H1 (cell line): ENCODE measurements around the gene CHST9. TPM values are rescaled to one million over a fixed set of nuclear protein-coding genes. Genes with fewer than 3 reads are reported as not detected.

ENCODE experiments used
- CTCF ChIA-PET: fragments of 300-600 bp; sonication (Branson Sonifier 250); formaldehyde crosslinking; loops from one replicate; lab custom pipeline; 2021; ENCODE audit not compliant: partially characterized antibody; lab: Charles Lee
- POLR2A ChIA-PET: fragments of 300-600 bp; sonication (Branson Sonifier 250); formaldehyde crosslinking; loops from one replicate; lab custom pipeline; 2021; ENCODE audit warnings: inconsistent platforms; ENCODE audit not compliant: partially characterized antibody; lab: Charles Lee
- DNase-seq, 2 experiments: peaks; one replicate each; pipeline versions ENCODE4 v3.0.0 to v3.0.0-alpha.2; 2010 to 2022; ENCODE audit warnings: low spot score in 2 of 2, low read depth in 1 of 2, mixed read lengths in 1 of 2
- FAIRE-seq: peaks from 2 replicates; lab custom pipeline; 2011; peaks lifted over from hg19 to GRCh38; lab: Jason Lieb, UNC
- H2AFZ ChIP-seq: 2 replicates; pipeline ENCODE4 v1.8.1; 2012; ENCODE audit warnings: low read length, inconsistent platforms
- H2AK5ac ChIP-seq: 2 replicates; pipeline ENCODE4 v1.6.1; 2013; ENCODE audit warnings: low read depth, low read length
- H2BK120ac ChIP-seq: replicated peaks from 2 replicates; pipeline ENCODE3; 2013; ENCODE audit warnings: low read depth, low read length, inconsistent platforms
- H2BK12ac ChIP-seq: 2 replicates; pipeline ENCODE4 v1.6.1; 2013; ENCODE audit warnings: low read depth, low read length
- H2BK15ac ChIP-seq: 2 replicates; pipeline ENCODE4 v1.6.1; 2013; ENCODE audit warnings: low read length
- H2BK20ac ChIP-seq: 2 replicates; pipeline ENCODE4 v1.6.1; 2013; ENCODE audit warnings: low read length
- H2BK5ac ChIP-seq: 2 replicates; pipeline ENCODE4 v1.6.1; 2013; ENCODE audit warnings: low read depth, low read length
- H3K14ac ChIP-seq: 2 replicates; pipeline ENCODE4 v1.6.1; 2013; ENCODE audit warnings: inconsistent platforms; ENCODE audit not compliant: insufficient read length
- H3K18ac ChIP-seq: 2 replicates; pipeline ENCODE4 v1.6.1; 2013; ENCODE audit warnings: low read length; ENCODE audit errors: extremely low read depth
- H3K23ac ChIP-seq: 2 replicates; pipeline ENCODE4 v1.6.1; 2013; ENCODE audit warnings: inconsistent platforms; ENCODE audit not compliant: insufficient read length
- H3K23me2 ChIP-seq: 2 replicates; pipeline ENCODE4 v1.6.1; 2013; ENCODE audit warnings: low read depth, low read length
- H3K27ac ChIP-seq: 2 replicates; pipeline ENCODE4 v1.6.1; 2011; ENCODE audit warnings: low read depth, low read length, inconsistent platforms
- H3K27me3 ChIP-seq, 4 experiments: replicated peaks in 1 of 4; 1 replicate in 1 of 4; 2 replicates in 3 of 4; pipeline versions ENCODE4 v1.6.1 to v1.8.1; 2011 to 2013; ENCODE audit warnings: low read length in 3 of 4, mild to moderate bottlenecking in 3 of 4, inconsistent platforms in 2 of 4, mixed read lengths in 2 of 4, moderate library complexity in 1 of 4; ENCODE audit not compliant: control insufficient read depth in 3 of 4, insufficient read depth in 3 of 4; ENCODE audit errors: extremely low read depth in 1 of 4
- H3K36me3 ChIP-seq, 4 experiments: 2 replicates each; pipeline versions ENCODE4 v1.6.1 to v1.8.1; 2011 to 2013; ENCODE audit warnings: mild to moderate bottlenecking in 4 of 4, low read length in 3 of 4, moderate library complexity in 2 of 4, control low read depth in 1 of 4, inconsistent platforms in 1 of 4; ENCODE audit not compliant: insufficient read depth in 4 of 4, control insufficient read depth in 2 of 4
- H3K4ac ChIP-seq: replicated peaks from 2 replicates; pipeline ENCODE3; 2013; ENCODE audit warnings: low read length, low read depth, mixed read lengths, inconsistent platforms; ENCODE audit not compliant: insufficient read length
- H3K4me1 ChIP-seq, 4 experiments: replicated peaks in 1 of 4; 1 replicate in 1 of 4; 2 replicates in 3 of 4; pipeline versions ENCODE4 v1.6.1 to v1.8.1; 2011 to 2013; ENCODE audit warnings: low read length in 3 of 4, inconsistent platforms in 2 of 4, mixed read lengths in 1 of 4; ENCODE audit not compliant: insufficient read depth in 4 of 4, control insufficient read depth in 3 of 4
- H3K4me2 ChIP-seq, 2 experiments: 2 replicates each; pipeline versions ENCODE4 v1.6.1 to v1.8.1; 2011 to 2013; ENCODE audit warnings: low read depth in 2 of 2, low read length in 2 of 2, control low read depth in 1 of 2, inconsistent platforms in 1 of 2, mild to moderate bottlenecking in 1 of 2; ENCODE audit not compliant: insufficient read depth in 1 of 2
- H3K4me3 ChIP-seq, 4 experiments: fragments of 200-600, 300-600 bp in 1 of 4; sonication (generic), shearing (Covaris generic), sonication (Bioruptor Twin) in 1 of 4; 2 replicates each; pipeline versions ENCODE4 v1.5.1 to v1.8.1; 2011 to 2016; ENCODE audit warnings: low read length in 4 of 4, low read depth in 3 of 4, control low read depth in 2 of 4, inconsistent platforms in 2 of 4, mild to moderate bottlenecking in 2 of 4, mixed read lengths in 1 of 4, moderate library complexity in 1 of 4; ENCODE audit not compliant: insufficient read depth in 2 of 4; ENCODE audit errors: extremely low read depth in 1 of 4
- H3K56ac ChIP-seq: replicated peaks from 2 replicates; pipeline ENCODE3; 2013; ENCODE audit warnings: low read depth, mild to moderate bottlenecking, mixed read lengths, low read length, inconsistent platforms; ENCODE audit not compliant: insufficient read length
- H3K79me1 ChIP-seq: 2 replicates; pipeline ENCODE4 v1.6.1; 2013; ENCODE audit warnings: low read depth, low read length, control low read depth
- H3K79me2 ChIP-seq, 2 experiments: 2 replicates each; pipeline versions ENCODE4 v1.6.1 to v1.8.1; 2012 to 2013; ENCODE audit warnings: low read length in 2 of 2, mild to moderate bottlenecking in 2 of 2, inconsistent platforms in 1 of 2; ENCODE audit not compliant: insufficient read depth in 2 of 2, control insufficient read depth in 1 of 2
- H3K9ac ChIP-seq, 4 experiments: replicated peaks in 1 of 4; 1 replicate in 1 of 4; 2 replicates in 3 of 4; pipeline versions ENCODE4 v1.6.1 to v1.8.1; 2011 to 2013; ENCODE audit warnings: low read depth in 3 of 4, low read length in 3 of 4, control low read depth in 2 of 4, mild to moderate bottlenecking in 2 of 4, moderate library complexity in 2 of 4, inconsistent platforms in 1 of 4; ENCODE audit errors: extremely low read depth in 1 of 4
- H3K9me3 ChIP-seq, 2 experiments: 2 replicates each; pipeline versions ENCODE4 v1.6.1 to v1.8.1; 2012 to 2013; ENCODE audit warnings: mild to moderate bottlenecking in 2 of 2, moderate library complexity in 2 of 2, control low read depth in 1 of 2, inconsistent platforms in 1 of 2, low read depth in 1 of 2, low read length in 1 of 2, mixed read lengths in 1 of 2; ENCODE audit not compliant: insufficient read depth in 2 of 2
- H4K20me1 ChIP-seq, 2 experiments: replicated peaks in 1 of 2; 2 replicates each; pipeline versions ENCODE3 to v1.8.1; 2011 to 2013; ENCODE audit warnings: inconsistent platforms in 2 of 2, low read length in 2 of 2, mild to moderate bottlenecking in 1 of 2; ENCODE audit not compliant: insufficient read depth in 2 of 2, control insufficient read depth in 1 of 2
- H4K5ac ChIP-seq: 2 replicates; pipeline ENCODE4 v1.6.1; 2013; ENCODE audit warnings: low read length, low read depth, mixed read lengths, inconsistent platforms; ENCODE audit not compliant: insufficient read length
- H4K8ac ChIP-seq: 2 replicates; pipeline ENCODE4 v1.8.0; 2013; ENCODE audit warnings: mild to moderate bottlenecking, moderate library complexity, low read length, inconsistent platforms; ENCODE audit not compliant: insufficient read depth; ENCODE audit errors: extremely low read depth
- H4K91ac ChIP-seq: replicated peaks from 2 replicates; pipeline ENCODE3; 2013; ENCODE audit warnings: low read length, mixed read lengths, inconsistent platforms; ENCODE audit not compliant: insufficient read length
- CHD2 ChIP-seq: IDR thresholded peaks from 2 replicates; pipeline ENCODE4 v1.6.1; 2012; ENCODE audit warnings: low read length, improper control_type of control experiment
- SUZ12 ChIP-seq: fragments of 200-600 bp; sonication (generic); IDR thresholded peaks from 2 replicates; pipeline ENCODE4 v1.6.1; 2012; ENCODE audit warnings: mild to moderate bottlenecking, inconsistent platforms, low read length, moderate library complexity, mixed read lengths
- TBP ChIP-seq: IDR thresholded peaks from 2 replicates; pipeline ENCODE4 v1.6.1; 2011; ENCODE audit warnings: low read depth, low read length, improper control_type of control experiment
- TEAD4 ChIP-seq: IDR thresholded peaks from 2 replicates; pipeline ENCODE4 v1.6.1; 2012; ENCODE audit warnings: low read depth, low read length, inconsistent platforms, mixed read lengths
- WGBS, 2 experiments: shearing (Covaris generic) in 1 of 2; methylation state at CpG; one replicate each; pipeline versions ENCODE4 v1.1.6 to v1.1.7; 2013 to 2015; ENCODE audit warnings: low lambda C conversion rate in 2 of 2, mixed read lengths in 2 of 2, inconsistent platforms in 1 of 2, low coverage in 1 of 2, missing lambda C conversion rate in 1 of 2; ENCODE audit not compliant: insufficient replicate concordance in 2 of 2, insufficient coverage in 1 of 2, insufficient read length in 1 of 2; ENCODE audit errors: extremely low coverage in 1 of 2, missing lambda C conversion rate in 1 of 2; 5-methylcytosine and 5-hydroxymethylcytosine counted together
- polyA plus RNA-seq, 7 experiments: library from polyadenylated mRNA; depleted of rRNA in 3 of 7; stranded (reverse) in 5 of 7; unstranded in 2 of 7; fragments of >200 nt in 5 of 7; fragments of 200-250 nt in 2 of 7; gene quantifications; 1 replicate in 5 of 7; 2 replicates in 1 of 7; 4 replicates in 1 of 7; pipeline versions ENCODE4 v1.2.1 to v1.2.3, GENCODE V29; 2011 to 2013; ENCODE audit warnings: missing spikeins in 2 of 7, mixed read lengths in 2 of 7
- total RNA-seq: library from RNA; stranded (reverse); fragmentation: NEBNext Ultra II Directional; extraction: Animal tissue kit (Norgen Biotek cat#: 25700); gene quantifications from 2 replicates; pipeline ENCODE4 v1.2.1, GENCODE V29; 2021

CHST9 gene
- total and polyA plus RNA-seq, 2 of the 8 experiments (the other 6 are each of a cell fraction or from before 2014, with no cell fraction given): 3.2 to 24.3 TPM

DNA sequence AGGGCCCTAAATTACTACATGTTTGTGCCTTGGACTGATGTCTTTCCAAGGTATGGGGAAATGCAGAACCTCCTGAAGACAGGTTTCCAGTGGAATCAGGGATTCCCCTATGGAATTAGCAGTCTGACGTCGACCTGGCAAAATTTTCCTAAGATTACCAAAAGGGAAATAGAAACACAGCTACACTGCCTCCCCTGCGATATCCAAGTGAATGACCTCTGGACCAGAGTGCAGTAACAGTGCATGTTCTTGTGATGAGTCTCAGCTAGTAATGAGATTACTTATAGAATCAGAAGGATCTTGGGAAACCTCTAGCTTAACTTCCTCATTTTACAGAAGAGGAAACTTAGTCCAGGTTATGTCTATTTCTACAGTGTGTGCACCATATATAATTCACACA lies 21.3 kb upstream of the CHST9 start:
- Histone ChIP-seq H4K91ac (no peak overlapping the region), H3K18ac (peak overlapping the region; percentile 16; the same call in 1 of the 2 replicates), H3K4me2 (no peak overlapping the region), H3K36me3 (no peaks in the 10 kb centered on the region), H2AFZ (no peak overlapping the region), H2AK5ac (no peak overlapping the region), H3K14ac (no peak overlapping the region), H3K56ac (no peak overlapping the region), H2BK120ac (no peak overlapping the region), H2BK5ac (no peak overlapping the region), H4K8ac (no peak overlapping the region), H3K23me2 (no peaks in the 10 kb centered on the region), H2BK15ac (no peak overlapping the region), H3K9ac (no peak overlapping the region), H4K5ac (no peak overlapping the region), H2BK20ac (no peak overlapping the region), H3K79me2 (no peaks in the 10 kb centered on the region), H3K79me1 (no peaks in the 10 kb centered on the region), H3K27ac (no peak overlapping the region), H3K27me3 (no peaks in the 10 kb centered on the region), H3K4me3 (no peak overlapping the region), H2BK12ac (no peak overlapping the region; the same call in 1 of the 2 replicates), H3K9me3 (no peaks in the 10 kb centered on the region), H3K4me1 (peaks cover 0 to 3% (median 0%) of the 10 kb centered on the region in 4 experiments; a peak in 1 of 7 replicates), H4K20me1 (no peaks in the 10 kb centered on the region), H3K4ac (no peak overlapping the region), H3K23ac (no peak overlapping the region)
- TF ChIP-seq TEAD4 (no peak), SUZ12 (no peak), TBP (no peak), CHD2 (no peak)
- 86% methylated on average over 3 of the region's 3 CpGs; no CpG with 5 or more reads in 1 of the 2 experiments for WGBS, 2 experiments
- DNase-seq (no peak), FAIRE-seq (no peak)
- ChIA-PET POLR2A (no interaction called here), CTCF (interaction anchor here (0.7 kb wide), 1 partner anchor 11 kb away, joined by 3 read pairs; no protein-coding TSS in a partner anchor)
